NCI-H524 treated with DMSO at 0.1 percent for 48 hours (cell line): ENCODE data around the gene UBC.
"Not testable (repeated sequence)": the region's sequence is repeated elsewhere in the genome, so short reads cannot be mapped to it uniquely, and the experiment has no call there.

Experiments used
- DNase-seq: peaks from one replicate; lab custom pipeline; 2025; lab: John Stamatoyannopoulos, UW

Gene UBC

GRCh38 chr12:124915239-124916236, 1.1 kb upstream of the UBC start:
- no peak for DNase-seq

GRCh38 chr12:124913474-124914391, 717 bp downstream of the UBC start:
- no peak for DNase-seq

- DNase-seq: not testable (repeated sequence)
These were observed 1.7 kb downstream of the UBC start for GRCh38 chr12:124912529-124913287.

GRCh38 chr12:124911521-124911920, 2.9 kb downstream of the UBC start:
- not testable (repeated sequence) for DNase-seq

GRCh38 chr12:124910561-124911478, 3.6 kb downstream of the UBC start:
- DNase-seq: no peak

GRCh38 chr12:124909831-124910560, 4.5 kb downstream of the UBC start:
- DNase-seq: no peak

- no peak for DNase-seq
These were observed 7.7 kb downstream of the UBC start for GRCh38 chr12:124906606-124907261.

- no peak for DNase-seq
These were observed 9.9 kb downstream of the UBC start for GRCh38 chr12:124904306-124905098.

GRCh38 chr12:124902916-124903315, 11.5 kb downstream of the UBC start:
- DNase-seq: no peak

- no peak for DNase-seq
These were observed 13.4 kb downstream of the UBC start for GRCh38 chr12:124901003-124901402.

GRCh38 chr12:124900345-124900795, 14.1 kb downstream of the UBC start:
- not testable (repeated sequence) for DNase-seq

- no peak for DNase-seq
These were observed 15.5 kb downstream of the UBC start for GRCh38 chr12:124898923-124899294.

- DNase-seq: peak; percentile 4
These were observed 16.1 kb downstream of the UBC start for GRCh38 chr12:124898200-124898922.

GRCh38 chr12:124896461-124896860, 18.0 kb downstream of the UBC start:
- no peak for DNase-seq

- no peak for DNase-seq
These were observed 20.5 kb downstream of the UBC start for GRCh38 chr12:124893792-124894516.

GRCh38 chr12:124888260-124888659, 26.2 kb downstream of the UBC start:
- no peak for DNase-seq

- not testable (repeated sequence) for DNase-seq
These were observed 26.7 kb downstream of the UBC start for GRCh38 chr12:124887766-124888165.
